GDM1 (cell line): ENCODE data around the gene BRF1.
A peak's percentile ranks its signal among the peaks of the same experiment; 100 is the strongest.
"Not testable (repeated sequence)": the region's sequence is repeated elsewhere in the genome, so short reads cannot be mapped to it uniquely, and the experiment has no call there.

ENCODE experiments used
- DNase-seq: peaks from one replicate; lab custom pipeline; 2025; lab: John Stamatoyannopoulos, UW

BRF1 gene

GRCh38 chr14:105315941-105316576 is 15.3 kb upstream of the BRF1 start:
- no peak for DNase-seq

- no peak for DNase-seq
Observed at GRCh38 chr14:105315211-105315721, 14.5 kb upstream of the BRF1 start.

GRCh38 chr14:105314287-105315200 is 13.7 kb upstream of the BRF1 start, which contains the start of gene PACS2:
Gene PACS2, plus strand, starts transcription at chr14:105314748. Its CDS starts 171 bp downstream, at chr14:105314919.
- DNase-seq = peak; percentile 84

GRCh38 chr14:105313381-105314286 is 12.8 kb upstream of the BRF1 start:
- DNase-seq = no peak

- DNase-seq = no peak
Observed at GRCh38 chr14:105312973-105313372, 12.2 kb upstream of the BRF1 start.

GRCh38 chr14:105311838-105312237 is 11.0 kb upstream of the BRF1 start:
- DNase-seq = no peak

- no peak for DNase-seq
Observed at GRCh38 chr14:105309371-105309770, 8.6 kb upstream of the BRF1 start.

- DNase-seq = no peak
Observed at GRCh38 chr14:105307052-105307727, 6.4 kb upstream of the BRF1 start.

- DNase-seq = no peak
Observed at GRCh38 chr14:105305791-105306190, 5.0 kb upstream of the BRF1 start.

GRCh38 chr14:105305345-105305744 is 4.5 kb upstream of the BRF1 start:
- DNase-seq = no peak

- no peak for DNase-seq
Observed at GRCh38 chr14:105304565-105304964, 3.8 kb upstream of the BRF1 start.

- no peak for DNase-seq
Observed at GRCh38 chr14:105303949-105304348, 3.1 kb upstream of the BRF1 start.

GRCh38 chr14:105301915-105302249 is 1.1 kb upstream of the BRF1 start:
- not testable (repeated sequence) for DNase-seq

GRCh38 chr14:105301103-105301914 is 508 bp upstream of the BRF1 start:
- DNase-seq = peak; percentile 97

- no peak for DNase-seq
Observed at GRCh38 chr14:105299654-105300541, 903 bp downstream of the BRF1 start.

GRCh38 chr14:105297311-105297710 is 3.5 kb downstream of the BRF1 start:
- DNase-seq = not testable (repeated sequence)

- peak; percentile 66 for DNase-seq
Observed at GRCh38 chr14:105294142-105294597, 6.6 kb downstream of the BRF1 start.

- peak; percentile 90 for DNase-seq
Observed at GRCh38 chr14:105292826-105293711, 7.7 kb downstream of the BRF1 start.
